Activated B cell treated with CpG ODN at 0.5 μM for 24 hours (primary cell): Measurements from ENCODE around the gene STX16. TPM values are rescaled to one million over a fixed set of nuclear protein-coding genes. Genes with fewer than 3 reads are reported as not detected.
"Not testable (repeated sequence)": the region's sequence is repeated elsewhere in the genome, so short reads cannot be mapped to it uniquely, and the experiment has no call there.

Source experiments
- ATAC-seq: fragments of 200-7000 bp; cut with Tn5 transposase; one replicate; pipeline ENCODE4 v1.10.0; 2021; ENCODE audit warnings: low read depth, mild to moderate bottlenecking, moderate library complexity
- CTCF ChIA-PET: fragments of 350-600 bp; sonication (Branson Sonifier 250); formaldehyde crosslinking; loops from one replicate; lab custom pipeline; 2021; ENCODE audit warnings: antibody characterized with exemption; lab: Charles Lee
- POLR2A ChIA-PET: fragments of 350-600 bp; sonication (Branson Sonifier 250); formaldehyde crosslinking; loops from one replicate; lab custom pipeline; 2021; ENCODE audit warnings: antibody characterized with exemption; lab: Charles Lee
- DNase-seq: peaks from one replicate; pipeline ENCODE4 v3.0.0; 2022
- H3K27ac Mint-ChIP-seq: one replicate; pipeline ENCODE4 v1.8.0; 2020; ENCODE audit warnings: mixed read lengths
- H3K27me3 Mint-ChIP-seq: one replicate; pipeline ENCODE4 v1.8.0; 2021; ENCODE audit warnings: mixed read lengths
- H3K36me3 Mint-ChIP-seq: one replicate; pipeline ENCODE4 v1.8.0; 2021; ENCODE audit warnings: low read depth, mixed read lengths
- H3K4me1 Mint-ChIP-seq: one replicate; pipeline ENCODE4 v1.8.0; 2021; ENCODE audit warnings: mixed read lengths
- H3K4me3 Mint-ChIP-seq: one replicate; pipeline ENCODE4 v1.8.0; 2020; ENCODE audit warnings: mild to moderate bottlenecking, mixed read lengths
- H3K9me3 Mint-ChIP-seq: one replicate; pipeline ENCODE4 v1.8.0; 2020; ENCODE audit warnings: mixed read lengths
- intact Hi-C: fragments of 100-400 bp; cut with micrococcal nuclease; formaldehyde crosslinking; loops from one replicate; pipeline ENCODE4 v1.15.1; 2024
- total RNA-seq: library from RNA; stranded (reverse); gene quantifications from 2 replicates; pipeline ENCODE4 v1.2.3, GENCODE V29; 2022
- TF ChIP-seq, protein P1 (sequence below): fragments of 200-600 bp; IDR thresholded peaks from one replicate; pipeline ENCODE4 v1.8.0; 2022; ENCODE audit warnings: antibody characterized with exemption, mild to moderate bottlenecking

STX16 gene
- total RNA-seq, 1 donor from 2014 or later: 77.4 TPM

DNA sequence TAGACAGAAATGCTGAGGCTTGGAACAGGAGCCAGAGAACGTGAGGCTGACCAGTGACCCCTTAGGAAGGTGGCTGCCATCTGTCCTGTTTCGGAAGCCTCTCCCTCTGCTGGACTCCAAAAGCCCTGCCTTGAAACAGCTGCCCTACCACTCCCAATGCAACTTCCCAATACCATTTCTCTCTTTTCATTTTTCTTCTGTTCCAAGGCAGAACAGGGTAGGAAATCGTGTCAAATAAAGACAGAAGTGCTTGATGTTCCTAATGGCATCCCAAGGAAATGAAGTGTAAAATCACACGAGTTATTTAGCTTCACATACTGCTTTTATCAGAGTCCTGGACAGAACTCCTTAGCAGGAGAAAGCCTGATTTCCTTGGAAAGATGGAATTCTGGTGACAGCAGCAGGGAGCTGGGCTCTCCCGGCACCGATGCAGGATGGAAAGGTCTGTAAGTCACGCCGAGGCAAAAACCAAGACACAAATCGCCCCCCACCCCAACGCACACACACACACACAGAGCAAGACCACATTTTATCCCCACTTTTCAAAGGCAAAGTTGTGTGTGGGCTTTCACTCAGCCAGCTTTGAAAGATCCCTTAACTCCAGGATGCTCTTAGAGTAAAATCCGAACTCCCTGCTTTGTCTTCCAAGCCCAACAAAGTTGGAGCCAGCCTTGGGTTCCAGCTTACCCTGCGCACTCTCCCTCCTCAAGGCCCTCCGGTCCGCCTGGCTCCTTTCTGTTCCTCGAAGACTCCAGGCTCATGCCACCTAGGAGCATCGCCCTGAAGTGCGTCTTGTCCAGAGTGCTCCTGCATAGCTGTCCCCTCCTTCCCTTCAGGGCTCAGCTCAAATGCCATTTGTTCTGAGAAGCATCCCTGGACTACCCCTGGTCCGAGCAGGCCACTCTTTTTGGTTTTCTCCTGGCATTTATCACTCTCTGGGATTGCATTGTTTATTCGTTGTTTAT, 11.6 kb upstream of the STX16 start:
- POLR2A ChIA-PET: no interaction called here
- DNase-seq (no peak), ATAC-seq (no peak)
- intact Hi-C loops: no loop called here
- Mint-ChIP-seq H3K9me3 (no peaks in the 10 kb centered on the region), H3K36me3 (no peaks in the 10 kb centered on the region), H3K27me3 (peaks cover 44% of the 10 kb centered on the region), H3K4me1 (peaks cover 7% of the 10 kb centered on the region), H3K27ac (no peak overlapping the region), H3K4me3 (no peak overlapping the region)
- CTCF ChIA-PET: no interaction called here
- TF ChIP-seq, protein P1, sequence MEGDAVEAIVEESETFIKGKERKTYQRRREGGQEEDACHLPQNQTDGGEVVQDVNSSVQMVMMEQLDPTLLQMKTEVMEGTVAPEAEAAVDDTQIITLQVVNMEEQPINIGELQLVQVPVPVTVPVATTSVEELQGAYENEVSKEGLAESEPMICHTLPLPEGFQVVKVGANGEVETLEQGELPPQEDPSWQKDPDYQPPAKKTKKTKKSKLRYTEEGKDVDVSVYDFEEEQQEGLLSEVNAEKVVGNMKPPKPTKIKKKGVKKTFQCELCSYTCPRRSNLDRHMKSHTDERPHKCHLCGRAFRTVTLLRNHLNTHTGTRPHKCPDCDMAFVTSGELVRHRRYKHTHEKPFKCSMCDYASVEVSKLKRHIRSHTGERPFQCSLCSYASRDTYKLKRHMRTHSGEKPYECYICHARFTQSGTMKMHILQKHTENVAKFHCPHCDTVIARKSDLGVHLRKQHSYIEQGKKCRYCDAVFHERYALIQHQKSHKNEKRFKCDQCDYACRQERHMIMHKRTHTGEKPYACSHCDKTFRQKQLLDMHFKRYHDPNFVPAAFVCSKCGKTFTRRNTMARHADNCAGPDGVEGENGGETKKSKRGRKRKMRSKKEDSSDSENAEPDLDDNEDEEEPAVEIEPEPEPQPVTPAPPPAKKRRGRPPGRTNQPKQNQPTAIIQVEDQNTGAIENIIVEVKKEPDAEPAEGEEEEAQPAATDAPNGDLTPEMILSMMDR: no peak

DNA sequence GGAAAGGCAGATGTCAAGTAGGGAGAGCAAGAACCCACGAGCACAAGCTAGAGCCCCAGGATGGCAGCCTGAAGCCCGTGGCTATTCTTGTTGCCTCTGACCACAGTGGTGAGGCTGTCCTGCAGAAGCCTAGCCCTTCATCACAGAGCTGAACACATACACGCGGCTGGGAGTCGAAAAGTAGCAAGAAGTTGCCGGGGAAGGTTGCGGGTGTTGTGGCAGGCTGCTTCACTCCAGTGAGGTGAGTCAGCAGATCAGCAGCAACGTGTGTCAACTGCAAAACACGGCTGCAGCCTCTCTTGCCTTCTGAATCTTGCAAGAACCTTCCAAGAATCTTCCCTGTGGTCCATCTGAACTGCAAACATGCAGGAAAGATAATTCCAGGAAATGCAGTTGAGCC, 10.6 kb upstream of the STX16 start:
- intact Hi-C loops: no loop called here
- no peak overlapping the region for H3K4me3 Mint-ChIP-seq
- CTCF ChIA-PET: no interaction called here
- DNase-seq (peak; percentile 6), ATAC-seq (no peak)
- TF ChIP-seq, protein P1: no peak
- no peaks in the 10 kb centered on the region for H3K9me3 Mint-ChIP-seq
- peaks cover 44% of the 10 kb centered on the region for H3K27me3 Mint-ChIP-seq
- H3K4me1 Mint-ChIP-seq: no peaks in the 10 kb centered on the region
- no peaks in the 10 kb centered on the region for H3K36me3 Mint-ChIP-seq
- no peak overlapping the region for H3K27ac Mint-ChIP-seq
- POLR2A ChIA-PET: no interaction called here

DNA sequence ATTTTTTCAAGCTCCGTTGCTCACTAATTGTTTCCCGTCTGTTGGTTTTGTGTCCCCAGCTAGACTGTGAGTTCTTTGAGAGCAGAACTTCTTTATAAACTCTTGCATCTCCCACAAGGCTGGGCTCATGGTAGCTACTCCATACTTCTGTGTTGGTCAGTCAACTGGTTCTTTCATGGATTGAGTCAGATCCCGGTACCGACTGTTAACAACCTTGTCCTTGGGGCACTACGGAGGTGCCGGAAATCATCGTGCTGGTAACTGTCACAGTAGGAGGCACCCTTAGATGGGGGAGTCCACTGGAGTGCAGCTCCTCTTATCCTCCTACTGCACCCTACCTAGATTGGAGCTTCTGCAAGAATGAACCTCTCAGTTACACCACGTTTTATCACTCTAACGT, 8.6 kb upstream of the STX16 start:
- Mint-ChIP-seq H3K4me3 (no peak overlapping the region), H3K27me3 (peaks cover 39% of the 10 kb centered on the region), H3K4me1 (no peaks in the 10 kb centered on the region), H3K27ac (no peak overlapping the region), H3K36me3 (no peaks in the 10 kb centered on the region), H3K9me3 (no peaks in the 10 kb centered on the region)
- ChIA-PET CTCF (no interaction called here), POLR2A (interaction anchor here (1.7 kb wide), 1 partner anchor 9 kb away, joined by 9 read pairs; the partner anchor contains the start of gene STX16)
- DNase-seq: no peak
- no peak for ATAC-seq
- TF ChIP-seq, protein P1: no peak
- intact Hi-C loops: no loop called here

DNA sequence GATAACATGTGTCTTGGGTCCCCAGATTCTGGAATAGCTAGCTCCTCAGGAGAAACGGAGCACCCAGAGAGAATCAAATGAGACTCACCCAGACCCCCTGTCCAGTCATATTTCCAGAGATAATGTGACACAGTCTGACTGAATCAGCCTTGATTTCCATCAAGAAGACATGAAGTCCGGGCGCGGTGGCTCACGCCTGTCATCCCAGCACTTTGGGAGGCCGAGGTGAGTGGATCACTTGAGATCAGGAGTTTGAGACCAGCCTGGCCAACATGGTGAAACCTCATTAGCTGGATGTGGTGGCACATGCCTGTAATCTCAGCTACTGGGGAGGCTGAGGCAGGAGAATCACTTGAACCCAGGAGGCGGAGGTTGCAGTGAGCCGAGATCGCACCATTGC, 8.2 kb upstream of the STX16 start:
- H3K27ac Mint-ChIP-seq, CTCF ChIA-PET, H3K4me3 Mint-ChIP-seq, ATAC-seq, H3K36me3 Mint-ChIP-seq, intact Hi-C loops, H3K4me1 Mint-ChIP-seq, DNase-seq, H3K9me3 Mint-ChIP-seq: not testable (repeated sequence)
- POLR2A ChIA-PET: interaction anchor here (1.7 kb wide), 1 partner anchor 8 kb away, joined by 9 read pairs; the partner anchor contains the start of gene STX16
- peaks cover 34% of the 10 kb centered on the region for H3K27me3 Mint-ChIP-seq

DNA sequence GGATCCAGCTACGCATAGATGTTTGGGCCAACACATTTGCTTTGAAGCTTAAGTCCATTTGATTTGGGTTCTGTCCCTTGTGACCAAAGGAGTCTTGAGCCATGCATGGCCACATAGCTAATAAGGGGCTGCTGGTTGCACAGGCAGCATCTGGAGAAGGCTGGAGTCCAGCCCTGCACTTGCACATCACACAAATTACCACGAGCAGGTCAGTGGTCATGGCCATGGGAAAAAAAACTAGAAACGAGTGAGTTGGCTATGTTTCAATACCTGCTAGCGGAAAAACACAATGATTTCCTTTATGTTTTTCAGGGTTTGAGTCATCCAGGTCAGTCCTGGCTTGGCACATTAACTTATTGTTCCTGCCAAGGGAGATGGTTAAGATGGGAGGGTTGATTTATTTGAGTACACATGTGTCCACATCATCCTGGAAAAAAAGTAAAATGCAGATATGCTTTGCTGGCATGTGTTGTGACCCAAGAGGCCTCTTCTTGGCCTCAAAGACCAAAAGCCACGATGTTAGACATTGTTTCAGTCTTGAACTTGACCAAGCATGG, 5.6 kb upstream of the STX16 start:
- no peaks in the 10 kb centered on the region for H3K36me3 Mint-ChIP-seq
- H3K4me3 Mint-ChIP-seq: no peak overlapping the region
- no peaks in the 10 kb centered on the region for H3K9me3 Mint-ChIP-seq

More for the DNA sequence above, 5.6 kb upstream of the STX16 start:
- no peak overlapping the region for H3K27ac Mint-ChIP-seq
- peaks cover 18% of the 10 kb centered on the region for H3K27me3 Mint-ChIP-seq
- ChIA-PET CTCF (no interaction called here), POLR2A (no interaction called here)
- intact Hi-C loops: no loop called here
- no peak for DNase-seq
- TF ChIP-seq, protein P1: no peak
- no peak for ATAC-seq
- H3K4me1 Mint-ChIP-seq: peaks cover 3% of the 10 kb centered on the region
